GM10248 (cell line): Measurements from ENCODE around the gene GPC6.

ENCODE experiments used
- CTCF ChIA-PET: fragments of 300-600 bp; sonication (Branson Sonifier 250); formaldehyde crosslinking; extraction: SDS; loops from one replicate; lab custom pipeline; 2021; ENCODE audit warnings: antibody characterized with exemption; lab: Yijun Ruan, JAX
- POLR2A ChIA-PET: fragments of 350-650 bp; sonication (Branson Sonifier 250); formaldehyde crosslinking; extraction: SDS; loops from one replicate; lab custom pipeline; 2020; ENCODE audit warnings: antibody characterized with exemption; lab: Yijun Ruan, JAX
- DNase-seq: peaks from one replicate; pipeline ENCODE4 v3.0.0; 2012; ENCODE audit errors: extremely low spot score
- TF ChIP-seq, protein P1 (sequence below): IDR thresholded peaks from 2 replicates; pipeline ENCODE4 v1.5.1; 2012; ENCODE audit warnings: mild to moderate bottlenecking, low read depth; ENCODE audit errors: extremely low read depth, missing control alignments, control extremely low read depth

Gene GPC6

DNA sequence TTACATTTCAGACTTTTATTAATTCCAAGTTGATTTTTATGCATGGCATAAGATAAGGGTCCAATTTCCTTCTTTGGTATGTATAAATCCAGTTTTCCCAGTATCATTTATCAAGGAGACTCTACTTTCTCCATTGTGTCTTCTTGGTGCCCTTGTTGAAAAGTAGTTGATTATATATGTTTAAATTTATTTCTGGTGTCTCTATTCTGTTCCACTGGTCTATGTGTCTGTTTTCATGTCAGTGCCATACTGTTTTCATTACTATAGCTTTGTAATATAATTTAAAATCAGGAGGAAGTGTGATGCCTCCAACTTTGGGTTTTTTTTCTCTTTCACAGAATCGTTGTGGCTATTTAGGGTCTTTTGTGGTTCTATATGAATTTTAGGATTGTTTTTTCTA, 1019.9 kb downstream of the GPC6 start:
- ChIA-PET CTCF (no interaction called here), POLR2A (no interaction called here)
- TF ChIP-seq, protein P1, sequence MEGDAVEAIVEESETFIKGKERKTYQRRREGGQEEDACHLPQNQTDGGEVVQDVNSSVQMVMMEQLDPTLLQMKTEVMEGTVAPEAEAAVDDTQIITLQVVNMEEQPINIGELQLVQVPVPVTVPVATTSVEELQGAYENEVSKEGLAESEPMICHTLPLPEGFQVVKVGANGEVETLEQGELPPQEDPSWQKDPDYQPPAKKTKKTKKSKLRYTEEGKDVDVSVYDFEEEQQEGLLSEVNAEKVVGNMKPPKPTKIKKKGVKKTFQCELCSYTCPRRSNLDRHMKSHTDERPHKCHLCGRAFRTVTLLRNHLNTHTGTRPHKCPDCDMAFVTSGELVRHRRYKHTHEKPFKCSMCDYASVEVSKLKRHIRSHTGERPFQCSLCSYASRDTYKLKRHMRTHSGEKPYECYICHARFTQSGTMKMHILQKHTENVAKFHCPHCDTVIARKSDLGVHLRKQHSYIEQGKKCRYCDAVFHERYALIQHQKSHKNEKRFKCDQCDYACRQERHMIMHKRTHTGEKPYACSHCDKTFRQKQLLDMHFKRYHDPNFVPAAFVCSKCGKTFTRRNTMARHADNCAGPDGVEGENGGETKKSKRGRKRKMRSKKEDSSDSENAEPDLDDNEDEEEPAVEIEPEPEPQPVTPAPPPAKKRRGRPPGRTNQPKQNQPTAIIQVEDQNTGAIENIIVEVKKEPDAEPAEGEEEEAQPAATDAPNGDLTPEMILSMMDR = no peak
- no peak for DNase-seq

DNA sequence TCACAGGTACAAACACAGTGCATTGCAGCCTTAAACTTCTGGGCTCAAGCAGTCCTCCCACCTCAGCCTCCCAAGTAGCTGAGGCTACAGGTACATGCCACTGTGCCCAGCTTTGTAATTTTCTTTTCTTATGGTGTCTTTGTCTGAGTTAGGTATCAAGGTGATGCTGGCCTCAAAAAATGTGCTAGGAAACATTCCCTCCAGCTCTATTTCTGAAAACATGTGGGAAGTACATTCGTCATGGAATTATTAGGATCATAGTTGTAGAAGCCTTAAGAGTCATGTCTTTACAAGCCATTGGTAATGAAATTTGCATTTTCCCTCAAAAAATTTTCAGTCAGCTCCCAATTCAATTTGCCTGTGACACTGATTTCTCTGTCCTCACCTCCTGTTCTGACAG, 1021.3 kb downstream of the GPC6 start:
- CTCF ChIA-PET = no interaction called here
- POLR2A ChIA-PET = no interaction called here

DNA sequence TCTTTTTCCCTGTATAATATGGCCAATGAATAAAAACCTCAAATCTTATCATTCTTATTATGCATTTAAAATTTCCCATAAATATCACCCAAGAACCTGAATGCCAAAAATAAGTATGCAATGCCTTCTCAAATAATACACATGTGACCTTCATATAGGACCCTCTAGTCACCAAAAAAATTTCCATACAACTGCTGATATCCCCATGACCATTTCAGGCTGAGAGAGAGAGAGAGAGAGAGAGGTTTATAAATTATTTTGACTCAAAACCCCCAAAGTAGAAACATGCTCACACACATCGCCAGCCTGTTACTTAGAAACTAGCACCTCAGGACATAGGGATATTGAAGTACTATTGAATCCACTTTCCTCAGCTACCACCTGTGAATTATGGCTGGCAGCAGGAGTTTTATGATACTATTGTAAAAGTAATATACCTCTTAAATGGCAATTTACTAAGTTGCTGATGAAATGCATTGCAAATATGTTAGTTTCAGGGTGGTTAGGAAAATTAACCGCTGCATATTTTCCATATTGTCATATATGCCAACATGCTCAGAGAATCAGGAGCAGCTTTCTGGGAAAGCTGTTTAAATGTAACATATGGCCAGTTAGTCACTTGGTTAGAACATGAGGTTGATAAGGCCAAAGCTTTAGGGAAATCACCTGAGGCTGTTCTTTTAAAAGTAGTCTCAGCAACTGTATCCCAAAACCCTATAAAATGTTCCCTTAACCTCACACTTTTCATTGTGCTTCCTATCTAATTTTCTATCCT, 1022.0 kb downstream of the GPC6 start:
- ChIA-PET CTCF (interaction anchor here (1.2 kb wide), 1 partner anchor 9 kb away, joined by 3 read pairs; no protein-coding TSS in a partner anchor), POLR2A (no interaction called here)
- no peak for DNase-seq
- TF ChIP-seq, protein P1 = no peak

More for the DNA sequence above, 1021.3 kb downstream of the GPC6 start:
- no peak for DNase-seq
- TF ChIP-seq, protein P1 = no peak

GRCh38 chr13:94249512-94249911, 1022.9 kb downstream of the GPC6 start:
- ChIA-PET POLR2A (no interaction called here), CTCF (interaction anchor here (1.2 kb wide), 1 partner anchor 9 kb away, joined by 3 read pairs; no protein-coding TSS in a partner anchor)
- DNase-seq = no peak
- TF ChIP-seq, protein P1 = no peak

GRCh38 chr13:94251831-94252608, 1025.4 kb downstream of the GPC6 start:
- TF ChIP-seq, protein P1 = no peak
- DNase-seq = no peak
- POLR2A ChIA-PET = no interaction called here
- CTCF ChIA-PET = interaction anchor here (1.2 kb wide), 1 partner anchor 31 kb away, joined by 3 read pairs; no protein-coding TSS in a partner anchor

DNA sequence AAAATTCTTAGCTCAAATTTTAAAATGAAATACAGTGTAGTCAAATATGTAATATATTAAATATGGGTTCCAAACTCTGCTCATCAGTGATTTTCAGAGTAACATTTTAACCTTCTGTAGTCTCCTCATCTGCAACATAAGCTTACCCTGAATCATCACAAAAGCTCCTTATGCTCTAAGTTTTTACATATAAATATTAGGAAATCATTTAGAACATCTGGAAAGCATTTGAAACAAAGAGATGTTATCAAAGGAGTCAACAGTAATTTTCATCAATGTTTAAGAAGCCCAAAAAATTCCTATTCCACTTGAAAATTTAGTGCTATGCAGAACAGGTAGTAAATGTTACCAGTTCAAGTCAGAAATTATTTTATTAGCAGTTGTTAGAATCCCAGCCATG, 1028.1 kb downstream of the GPC6 start:
- ChIA-PET CTCF (interaction anchor here (0.7 to 1.1 kb wide), 2 partner anchors 15 to 30 kb away, joined by 3 read pairs; no protein-coding TSS in a partner anchor), POLR2A (no interaction called here)
- TF ChIP-seq, protein P1 = no peak
- no peak for DNase-seq
